Endothelial cell of umbilical vein (primary cell): ENCODE results near the gene SLC26A6. TPM values are rescaled to one million over a fixed set of nuclear protein-coding genes. Genes with fewer than 3 reads are reported as not detected.

ENCODE experiments used
- BruUV-seq: library from RNA; stranded (reverse); fragments of 400-500 nt; replicated peaks from 2 replicates; lab custom pipeline; 2021; lab: Mats Ljungman, UMichigan
- CTCF ChIA-PET: fragments of 300-600, 350-600 bp; sonication (Branson Sonifier 250); formaldehyde crosslinking; loops from one replicate; lab custom pipeline; 2021; ENCODE audit warnings: antibody characterized with exemption, inconsistent platforms; lab: Charles Lee
- POLR2A ChIA-PET: fragments of 300-600, 350-600 bp; sonication (Branson Sonifier 250); formaldehyde crosslinking; loops from one replicate; lab custom pipeline; 2021; ENCODE audit warnings: antibody characterized with exemption, inconsistent platforms; lab: Charles Lee
- DNase-seq: peaks from one replicate; pipeline ENCODE4 v3.0.0-alpha.2; 2011; ENCODE audit warnings: low read depth, low spot score
- FAIRE-seq: peaks from 2 replicates; lab custom pipeline; 2011; peaks lifted over from hg19 to GRCh38; lab: Jason Lieb, UNC
- H2AFZ ChIP-seq: 2 replicates; pipeline ENCODE4 v1.6.0; 2012; ENCODE audit warnings: low read depth, low read length, control low read depth, inconsistent platforms
- H3K27ac ChIP-seq: 2 replicates; pipeline ENCODE4 v1.5.1; 2011; ENCODE audit warnings: low read depth, mild to moderate bottlenecking, control low read depth, low read length, moderate library complexity; ENCODE audit not compliant: insufficient read depth
- H3K27me3 ChIP-seq, 2 experiments: 2 replicates each; pipeline versions ENCODE4 v1.6.0 to v1.6.1; 2011; ENCODE audit warnings: low read length in 2 of 2, mixed read lengths in 1 of 2; ENCODE audit not compliant: control insufficient read depth in 2 of 2, insufficient read depth in 2 of 2
- H3K36me3 ChIP-seq, 2 experiments: 2 replicates in 1 of 2; 3 replicates in 1 of 2; pipeline ENCODE4 v1.5.1; 2011; ENCODE audit warnings: low read length in 2 of 2, mild to moderate bottlenecking in 1 of 2, moderate library complexity in 1 of 2; ENCODE audit not compliant: control insufficient read depth in 2 of 2, insufficient read depth in 2 of 2; ENCODE audit errors: extremely low read depth in 1 of 2
- H3K4me1 ChIP-seq: 3 replicates; pipeline ENCODE4 v1.5.1; 2011; ENCODE audit warnings: mild to moderate bottlenecking, low read length; ENCODE audit not compliant: control insufficient read depth, insufficient read depth; ENCODE audit errors: extremely low read depth
- H3K4me2 ChIP-seq: 2 replicates; pipeline ENCODE4 v1.6.1; 2011; ENCODE audit warnings: low read length, control low read depth, mixed read lengths; ENCODE audit not compliant: insufficient read depth
- H3K4me3 ChIP-seq, 3 experiments: fragments of 200-600 bp in 1 of 3; sonication (generic), shearing (Covaris generic) in 1 of 3; replicated peaks in 1 of 3; 2 replicates each; pipeline ENCODE4 v1.5.1; 2011 to 2016; ENCODE audit warnings: control low read depth in 3 of 3, low read length in 3 of 3, mild to moderate bottlenecking in 2 of 3, inconsistent platforms in 1 of 3, low read depth in 1 of 3, moderate library complexity in 1 of 3; ENCODE audit not compliant: insufficient read depth in 1 of 3
- H3K79me2 ChIP-seq: 2 replicates; pipeline ENCODE4 v1.6.0; 2012; ENCODE audit warnings: low read length, inconsistent platforms; ENCODE audit not compliant: control insufficient read depth, insufficient read depth
- H3K9ac ChIP-seq: replicated peaks from 2 replicates; pipeline ENCODE3; 2011; ENCODE audit warnings: low read length, control low read depth; ENCODE audit not compliant: insufficient read depth; ENCODE audit errors: extremely low read depth
- H3K9me1 ChIP-seq: replicated peaks from 3 replicates; pipeline ENCODE4 v1.6.0; 2011; ENCODE audit warnings: mild to moderate bottlenecking, low read length; ENCODE audit not compliant: control insufficient read depth, insufficient read depth; ENCODE audit errors: extremely low read depth
- H3K9me3 ChIP-seq: replicated peaks from 2 replicates; pipeline ENCODE4 v1.5.1; 2012; ENCODE audit warnings: low read length, inconsistent platforms; ENCODE audit not compliant: control insufficient read depth, insufficient read depth
- H4K20me1 ChIP-seq: replicated peaks from 2 replicates; pipeline ENCODE3; 2011; ENCODE audit warnings: mild to moderate bottlenecking, low read length; ENCODE audit not compliant: control insufficient read depth, insufficient read depth; ENCODE audit errors: extremely low read depth
- EZH2 ChIP-seq: IDR thresholded peaks from 2 replicates; pipeline ENCODE4 v1.6.1; 2012; ENCODE audit warnings: borderline replicate concordance, low read depth, mild to moderate bottlenecking, moderate library complexity, low read length, inconsistent platforms; ENCODE audit not compliant: severe bottlenecking
- FOS ChIP-seq: IDR thresholded peaks from 2 replicates; pipeline ENCODE4 v1.6.1; 2011; ENCODE audit warnings: mild to moderate bottlenecking, low read length, moderate library complexity, borderline replicate concordance; ENCODE audit not compliant: insufficient read depth
- GATA2 ChIP-seq: IDR thresholded peaks from 2 replicates; pipeline ENCODE4 v1.7.0; 2011; ENCODE audit warnings: low read depth, mild to moderate bottlenecking, moderate library complexity, mixed read lengths, low read length; ENCODE audit not compliant: insufficient read length, insufficient read depth
- JUN ChIP-seq: IDR thresholded peaks from 2 replicates; pipeline ENCODE4 v1.6.1; 2011; ENCODE audit warnings: borderline replicate concordance, low read depth; ENCODE audit not compliant: insufficient read length, insufficient read depth
- MYC ChIP-seq: IDR thresholded peaks from one replicate; pipeline ENCODE4 v1.6.1; 2011; ENCODE audit warnings: mild to moderate bottlenecking, low read depth, low read length
- POLR2A ChIP-seq: IDR thresholded peaks from 2 replicates; pipeline ENCODE4 v1.6.1; 2012; ENCODE audit warnings: low read depth, mild to moderate bottlenecking, control low read depth, low read length
- POLR2AphosphoS5 ChIP-seq: IDR thresholded peaks from 2 replicates; pipeline ENCODE4 v1.6.1; 2012; ENCODE audit warnings: low read depth, mild to moderate bottlenecking, control low read depth, low read length, moderate library complexity; ENCODE audit not compliant: insufficient read depth
- dilution Hi-C: fragments of 300-500 bp; cut with MboI; formaldehyde crosslinking; loops from one replicate; pipeline ENCODE4 v1.15.0; 2019; ENCODE audit warnings: low sequenced_read_pairs; ENCODE audit not compliant: extremely low pct_ligation_motif_present
- intact Hi-C: fragments of 100-400 bp; cut with micrococcal nuclease; formaldehyde crosslinking; loops from one replicate; pipeline ENCODE4 v1.10.0; 2022
- polyA plus RNA-seq, 4 experiments: library from polyadenylated mRNA; depleted of rRNA in 3 of 4; stranded (reverse) in 3 of 4; unstranded in 1 of 4; fragments of >200 nt; gene quantifications; 2 replicates each; pipeline versions ENCODE4 v1.2.1 to v1.2.3, GENCODE V29; 2011 to 2012; ENCODE audit warnings: missing spikeins in 1 of 4
- total RNA-seq: library from RNA; stranded (reverse); gene quantifications from 2 replicates; pipeline ENCODE4 v1.2.3, GENCODE V29; 2021
- TF ChIP-seq, protein P1 (sequence below), 2 donors: IDR thresholded peaks; 1 replicate in 1 of 2; 2 replicates in 1 of 2; pipeline ENCODE4 v1.5.1; 2011; ENCODE audit warnings: low read length in 2 of 2, mild to moderate bottlenecking in 2 of 2, moderate library complexity in 2 of 2, control low read depth in 1 of 2, inconsistent platforms in 1 of 2, low read depth in 1 of 2; ENCODE audit not compliant: insufficient read depth in 1 of 2; ENCODE audit errors: extremely low read depth in 1 of 2
- TF ChIP-seq, protein P2 (sequence below): IDR thresholded peaks from 2 replicates; pipeline ENCODE4 v1.6.1; 2011; ENCODE audit not compliant: insufficient read depth, insufficient read length

SLC26A6 gene
- total and polyA plus RNA-seq, 2 donors (not counting 3 experiments of a cell fraction or from before 2014, with no cell fraction given) = 31.0 to 32.2 TPM

DNA sequence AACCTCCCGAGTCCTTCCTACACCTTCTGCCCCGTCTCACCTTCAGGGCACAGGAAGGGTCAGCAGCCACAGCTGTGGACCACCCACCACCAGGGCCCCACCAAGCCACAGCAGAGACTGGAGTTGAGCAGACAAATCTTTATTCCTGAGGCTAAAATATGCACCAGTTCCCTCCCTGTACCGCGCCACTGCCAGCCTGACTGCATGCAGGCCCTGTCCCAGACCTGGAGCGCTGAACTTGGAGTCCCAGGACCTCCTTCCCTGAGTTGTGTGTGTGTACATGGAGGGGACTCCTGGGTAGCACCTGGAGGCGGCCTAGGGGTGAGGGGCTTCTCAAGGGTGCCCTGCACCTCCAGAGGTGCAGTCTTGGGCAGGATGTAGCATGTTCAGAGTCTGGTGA lies 9.7 kb downstream of the SLC26A6 start:
- Histone ChIP-seq H3K9me1 (no peaks in the 10 kb centered on the region), H3K4me1 (no peaks in the 10 kb centered on the region), H3K36me3 (peaks cover 0 to 25% of the 10 kb centered on the region in 2 experiments), H3K9me3 (no peaks in the 10 kb centered on the region), H3K4me2 (no peak overlapping the region), H2AFZ (no peak overlapping the region), H3K9ac (no peak overlapping the region), H4K20me1 (no peaks in the 10 kb centered on the region), H3K27me3 (no peaks in the 10 kb centered on the region), H3K4me3 (no peak overlapping the region), H3K79me2 (no peaks in the 10 kb centered on the region), H3K27ac (no peak overlapping the region)
- CTCF ChIA-PET = interaction anchor here (4.0 kb wide), 1 partner anchor 10 kb away, joined by 18 read pairs; the partner anchor contains the start of gene SLC26A6
- dilution Hi-C loops (no loop called here), intact Hi-C loops (no loop called here)
- DNase-seq (no peak), FAIRE-seq (no peak)
- POLR2A ChIA-PET = no interaction called here
- TF ChIP-seq GATA2 (no peak), POLR2A (no peak), MYC (no peak), POLR2AphosphoS5 (no peak), EZH2 (no peak), JUN (no peak), FOS (no peak)
- TF ChIP-seq, protein P1, sequence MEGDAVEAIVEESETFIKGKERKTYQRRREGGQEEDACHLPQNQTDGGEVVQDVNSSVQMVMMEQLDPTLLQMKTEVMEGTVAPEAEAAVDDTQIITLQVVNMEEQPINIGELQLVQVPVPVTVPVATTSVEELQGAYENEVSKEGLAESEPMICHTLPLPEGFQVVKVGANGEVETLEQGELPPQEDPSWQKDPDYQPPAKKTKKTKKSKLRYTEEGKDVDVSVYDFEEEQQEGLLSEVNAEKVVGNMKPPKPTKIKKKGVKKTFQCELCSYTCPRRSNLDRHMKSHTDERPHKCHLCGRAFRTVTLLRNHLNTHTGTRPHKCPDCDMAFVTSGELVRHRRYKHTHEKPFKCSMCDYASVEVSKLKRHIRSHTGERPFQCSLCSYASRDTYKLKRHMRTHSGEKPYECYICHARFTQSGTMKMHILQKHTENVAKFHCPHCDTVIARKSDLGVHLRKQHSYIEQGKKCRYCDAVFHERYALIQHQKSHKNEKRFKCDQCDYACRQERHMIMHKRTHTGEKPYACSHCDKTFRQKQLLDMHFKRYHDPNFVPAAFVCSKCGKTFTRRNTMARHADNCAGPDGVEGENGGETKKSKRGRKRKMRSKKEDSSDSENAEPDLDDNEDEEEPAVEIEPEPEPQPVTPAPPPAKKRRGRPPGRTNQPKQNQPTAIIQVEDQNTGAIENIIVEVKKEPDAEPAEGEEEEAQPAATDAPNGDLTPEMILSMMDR (IDR thresholded peaks at IDR 0.05; ENCODE audit: extremely low read depth in 1 of 2, insufficient read depth in 1 of 2, low read depth in 1 of 2, low read length in 2 of 2) = no peak
- TF ChIP-seq, protein P2, sequence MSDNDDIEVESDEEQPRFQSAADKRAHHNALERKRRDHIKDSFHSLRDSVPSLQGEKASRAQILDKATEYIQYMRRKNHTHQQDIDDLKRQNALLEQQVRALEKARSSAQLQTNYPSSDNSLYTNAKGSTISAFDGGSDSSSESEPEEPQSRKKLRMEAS = no peak
- BruUV-seq = no TSS peak
